SKM-1 treated with dmso at 0.1 percent for 144 hours (cell line): ENCODE data around the gene ZNF780A.
A peak's percentile ranks its signal among the peaks of the same experiment; 100 is the strongest.
"Not testable (repeated sequence)": the region's sequence is repeated elsewhere in the genome, so short reads cannot be mapped to it uniquely, and the experiment has no call there.

Source experiments
- DNase-seq: peaks from one replicate; lab custom pipeline; 2025; ENCODE audit not compliant: unreplicated experiment; lab: John Stamatoyannopoulos, UW

The ZNF780A gene

DNA sequence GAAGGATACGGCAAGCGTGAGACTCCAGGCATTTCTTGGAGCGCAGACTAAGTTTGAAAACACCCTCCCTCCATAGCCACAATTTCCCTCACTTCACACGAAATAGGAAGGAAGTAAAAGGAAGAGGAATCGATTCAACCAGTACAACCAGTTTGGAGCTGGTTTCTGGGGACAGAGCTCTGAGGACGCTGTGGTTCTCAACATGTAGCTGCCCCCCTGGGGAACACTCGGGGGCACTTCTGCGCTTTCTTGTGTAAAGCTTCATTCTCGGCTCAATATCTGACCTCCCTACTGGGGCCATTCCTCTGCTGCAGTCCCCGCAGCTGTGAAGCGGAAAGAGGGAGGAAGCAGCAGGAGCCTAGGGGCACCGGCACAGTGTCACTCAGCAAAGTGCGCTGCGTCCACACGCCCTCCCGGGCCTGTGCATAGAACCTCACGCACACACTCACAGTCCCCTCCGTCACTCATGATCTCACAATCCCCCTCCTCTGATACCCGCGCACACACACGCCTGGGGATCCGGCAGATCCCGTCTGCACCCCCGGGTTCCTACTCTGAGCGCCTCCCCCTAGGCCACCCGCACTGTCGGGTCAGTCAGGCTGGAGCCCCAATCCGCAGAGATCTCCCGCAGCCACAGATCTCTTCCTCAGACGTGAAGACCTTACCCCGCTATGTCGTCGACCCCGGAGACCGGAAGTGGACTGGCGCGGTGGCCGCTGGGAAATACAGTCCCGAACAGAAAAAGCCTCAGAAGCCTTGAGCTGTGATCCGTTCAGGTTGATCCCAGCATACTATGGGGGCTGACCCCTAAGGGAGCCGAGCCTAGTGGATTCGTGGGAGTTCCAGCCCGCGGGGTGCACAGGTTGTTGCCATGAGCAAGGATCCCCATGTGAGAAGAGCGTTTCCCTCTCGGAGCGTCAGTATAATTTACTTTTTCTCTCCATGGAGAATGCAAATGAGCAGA lies at the start of gene ZNF780A:
ZNF780A (minus strand) TSS at position 703 of the 964 bp plus-strand sequence. CDS start 6,190 bp downstream, outside the sequence.
- DNase-seq = peak; percentile 64

DNA sequence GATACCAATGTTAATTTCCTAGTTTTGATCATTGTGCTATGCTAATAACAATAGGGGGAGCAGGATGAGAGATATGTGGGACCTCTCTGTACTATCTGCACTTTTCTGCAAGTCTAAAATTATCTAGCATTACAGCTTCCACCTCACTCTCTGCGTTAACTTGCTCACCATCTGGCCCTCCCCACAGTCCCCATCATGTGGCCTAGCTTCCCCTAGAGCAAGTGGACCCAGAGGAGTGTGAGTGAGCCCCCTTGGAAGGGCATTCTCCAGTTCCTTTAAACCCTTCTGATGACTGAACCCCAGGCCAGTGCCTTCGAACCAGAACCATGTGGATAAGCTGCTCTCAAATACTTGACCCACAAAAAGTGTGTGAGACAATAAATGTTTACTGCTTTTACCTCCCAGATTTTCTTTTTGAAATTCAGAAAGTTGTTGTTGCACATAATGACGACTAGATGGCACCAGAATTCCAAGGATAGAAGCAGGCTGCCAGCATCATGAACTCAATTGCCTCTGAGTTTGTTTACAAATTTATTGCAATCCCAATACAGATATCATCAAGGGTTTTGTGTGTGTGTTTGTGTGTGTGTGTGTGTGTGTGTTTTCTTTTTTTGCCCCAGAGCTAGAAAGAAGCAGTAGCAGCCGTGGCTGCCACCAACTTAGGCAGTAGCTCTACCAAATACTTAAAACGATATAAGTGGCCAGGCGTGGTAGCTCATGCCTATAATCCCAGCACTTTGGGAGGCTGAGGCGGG lies 49.0 kb upstream of the ZNF780A start:
- peak; percentile 8 for DNase-seq

DNA sequence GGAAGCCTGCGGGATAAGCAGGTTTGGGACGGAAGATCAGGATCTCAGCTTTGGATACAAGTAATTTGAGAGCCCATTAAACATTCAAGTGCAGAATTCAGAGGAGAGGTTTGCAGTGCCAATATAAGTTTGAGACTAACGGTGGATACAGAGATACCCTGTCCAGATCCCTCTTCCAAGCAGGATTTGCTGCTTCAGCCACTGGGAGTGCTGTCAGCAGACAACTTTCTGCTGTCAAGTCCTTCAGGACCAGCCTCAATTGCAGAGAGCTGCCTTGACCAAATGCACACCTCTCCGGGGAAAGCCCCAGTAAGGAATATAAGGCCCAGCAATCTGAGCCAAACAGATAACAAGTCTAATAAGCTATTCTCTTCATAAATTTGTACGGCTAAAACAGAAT lies 46.1 kb upstream of the ZNF780A start:
- no peak for DNase-seq

DNA sequence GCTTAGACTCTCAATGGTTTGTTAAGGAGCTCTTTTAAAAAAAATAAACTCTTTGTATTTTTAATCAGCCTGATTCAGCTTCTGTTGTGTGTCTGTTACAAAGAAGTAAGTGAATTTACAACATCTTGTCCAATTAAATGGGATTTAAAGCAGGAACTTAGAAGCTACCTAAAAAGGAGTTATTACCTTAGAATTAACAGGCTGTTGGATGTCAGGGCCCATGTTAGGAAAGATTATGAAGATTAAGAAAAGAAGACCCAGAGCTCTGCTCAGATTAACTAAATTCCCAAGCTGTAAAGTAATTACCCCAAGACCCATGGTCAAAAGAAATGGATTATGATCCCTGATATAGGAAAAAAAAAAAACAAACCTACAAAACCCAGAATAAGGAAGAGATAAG lies 44.1 kb upstream of the ZNF780A start:
- no peak for DNase-seq

DNA sequence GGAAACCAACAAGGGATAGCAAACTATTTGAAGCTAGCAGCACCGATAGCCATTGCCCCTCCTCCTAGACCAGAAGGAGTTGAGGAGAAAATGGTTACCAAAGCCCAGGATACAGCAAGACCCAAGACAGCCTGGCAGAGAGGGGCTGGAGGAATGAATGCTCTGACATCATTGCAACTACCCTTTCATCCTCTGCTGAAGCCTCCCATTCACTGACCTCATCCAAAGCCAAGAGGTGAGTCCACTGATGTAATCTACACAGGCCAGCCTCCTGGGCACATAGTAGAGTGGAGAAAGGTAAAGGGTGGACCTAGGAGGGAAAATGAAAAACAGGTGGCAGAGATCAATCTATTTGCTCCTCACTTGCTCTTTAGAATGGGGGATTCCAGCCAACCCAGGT lies 42.7 kb upstream of the ZNF780A start:
- DNase-seq = no peak

DNA sequence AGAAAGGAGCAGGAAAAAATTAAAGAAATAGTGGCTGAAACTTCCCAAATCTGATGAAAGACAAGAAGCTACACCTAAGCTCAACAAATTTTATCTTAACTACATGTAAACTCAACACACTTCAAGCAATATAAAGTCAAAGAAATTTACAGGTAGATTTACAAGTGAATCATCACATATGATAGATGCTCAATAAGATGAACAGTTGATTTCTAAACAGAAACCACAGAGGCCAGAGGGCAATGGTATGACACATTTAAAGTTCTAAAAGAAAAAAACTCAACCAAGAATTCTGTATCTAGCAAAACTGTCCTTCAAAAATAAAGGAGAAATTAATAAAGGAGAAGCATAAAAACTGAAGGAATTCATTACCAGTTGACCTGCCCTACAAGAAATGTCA lies 39.3 kb upstream of the ZNF780A start:
- DNase-seq = no peak

DNA sequence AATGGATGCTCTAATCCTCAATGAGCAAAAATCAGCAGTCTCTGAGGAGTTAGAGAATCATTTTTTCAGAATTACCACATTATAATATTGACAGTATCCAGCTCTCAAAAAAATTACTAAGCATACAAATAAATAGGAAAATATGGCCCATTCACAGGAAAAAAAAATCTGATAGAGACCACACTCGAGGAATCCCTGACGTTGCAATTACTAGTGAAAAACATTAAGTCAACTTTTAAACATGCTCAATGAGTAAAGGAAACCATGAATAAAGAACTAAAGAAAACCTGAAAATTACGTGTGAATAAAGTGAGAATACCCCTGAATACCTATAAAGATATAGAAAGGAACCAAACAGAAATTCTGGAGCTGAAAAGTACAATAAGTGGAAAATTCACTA lies 38.7 kb upstream of the ZNF780A start:
- DNase-seq = no peak

DNA sequence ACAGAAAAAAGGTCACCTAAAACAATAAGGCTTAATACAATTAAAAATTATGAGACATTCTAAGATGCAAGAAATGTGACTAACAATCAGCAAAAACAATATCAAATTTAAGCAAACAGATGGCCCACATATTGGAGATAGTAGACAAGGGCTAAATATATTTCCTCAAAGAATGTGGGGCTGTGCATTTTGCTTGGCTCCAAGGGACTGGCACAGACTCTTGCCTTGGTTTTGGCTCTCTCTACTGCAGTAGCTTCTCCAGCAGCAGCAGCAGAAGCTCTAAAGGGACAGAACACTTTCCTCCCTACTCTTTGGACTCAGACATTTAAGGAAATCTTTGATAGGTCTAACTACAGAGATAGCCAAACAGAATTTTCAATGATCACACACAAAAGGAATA lies 38.2 kb upstream of the ZNF780A start:
- DNase-seq = no peak

DNA sequence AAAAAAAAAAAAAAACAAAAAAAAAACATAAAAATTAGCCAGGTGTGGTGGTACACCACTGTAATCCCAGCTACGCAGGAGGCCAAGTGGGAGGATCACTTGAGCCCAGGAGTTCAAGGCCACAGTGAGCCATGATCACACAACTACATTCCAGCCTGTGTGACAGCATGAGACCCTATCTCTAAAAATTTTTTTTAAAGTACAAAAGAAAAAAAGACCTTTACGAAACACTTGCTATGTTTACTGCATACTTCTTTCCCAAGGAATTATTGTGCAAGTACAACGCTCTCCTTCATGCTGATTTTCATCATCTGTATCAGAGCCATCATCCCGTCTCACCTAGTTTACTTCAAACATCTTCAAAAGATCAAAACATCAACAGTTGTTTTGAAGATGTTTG lies 28.6 kb upstream of the ZNF780A start:
- no peak for DNase-seq

DNA sequence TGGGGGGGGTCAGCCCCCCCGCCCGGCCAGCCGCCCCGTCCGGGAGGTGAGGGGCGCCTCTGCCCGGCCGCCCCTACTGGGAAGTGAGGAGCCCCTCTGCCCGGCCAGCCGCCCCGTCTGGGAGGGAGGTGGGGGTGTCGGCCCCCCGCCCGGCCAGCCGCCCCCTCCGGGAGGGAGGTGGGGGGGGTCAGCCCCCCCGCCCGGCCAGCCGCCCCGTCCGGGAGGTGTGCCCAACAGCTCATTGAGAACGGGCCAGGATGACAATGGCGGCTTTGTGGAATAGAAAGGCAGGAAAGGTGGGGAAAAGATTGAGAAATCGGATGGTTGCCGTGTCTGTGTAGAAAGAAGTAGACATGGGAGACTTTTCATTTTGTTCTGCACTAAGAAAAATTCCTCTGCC lies 27.9 kb upstream of the ZNF780A start:
- not testable (repeated sequence) for DNase-seq

DNA sequence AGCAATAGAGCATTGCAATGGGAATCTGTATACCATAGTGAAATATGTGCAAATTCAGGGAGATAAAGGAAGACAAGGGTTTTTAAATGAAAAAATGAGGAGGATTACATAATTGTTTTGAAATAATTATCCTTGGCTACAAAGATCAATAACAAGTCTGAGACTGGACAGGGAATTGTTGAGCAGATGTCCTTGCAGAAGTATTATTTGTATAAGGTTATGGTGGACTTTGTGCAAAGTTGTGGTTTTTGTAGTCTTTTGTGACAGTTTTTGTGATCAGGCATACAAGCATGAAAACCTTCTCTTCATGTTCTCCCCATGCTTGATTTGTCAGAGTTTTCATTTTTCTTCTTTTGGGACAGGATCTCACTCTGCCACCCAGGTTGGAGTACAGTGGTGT lies 25.3 kb upstream of the ZNF780A start:
- DNase-seq = no peak

DNA sequence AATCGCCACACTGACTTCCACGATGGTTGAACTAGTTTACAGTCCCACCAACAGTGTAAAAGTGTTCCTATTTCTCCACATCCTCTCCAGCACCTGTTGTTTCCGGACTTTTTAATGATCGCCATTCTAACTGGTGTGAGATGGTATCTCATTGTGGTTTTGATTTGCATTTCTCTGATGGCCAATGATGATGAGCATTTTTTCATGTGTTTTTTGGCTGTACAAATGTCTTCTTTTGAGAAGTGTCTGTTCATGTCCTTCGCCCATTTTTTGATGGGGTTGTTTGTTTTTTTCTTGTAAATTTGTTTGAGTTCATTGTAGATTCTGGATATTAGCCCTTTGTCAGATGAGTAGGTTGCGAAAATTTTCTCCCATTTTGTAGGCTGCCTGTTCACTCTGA lies 23.4 kb upstream of the ZNF780A start:
- not testable (repeated sequence) for DNase-seq

DNA sequence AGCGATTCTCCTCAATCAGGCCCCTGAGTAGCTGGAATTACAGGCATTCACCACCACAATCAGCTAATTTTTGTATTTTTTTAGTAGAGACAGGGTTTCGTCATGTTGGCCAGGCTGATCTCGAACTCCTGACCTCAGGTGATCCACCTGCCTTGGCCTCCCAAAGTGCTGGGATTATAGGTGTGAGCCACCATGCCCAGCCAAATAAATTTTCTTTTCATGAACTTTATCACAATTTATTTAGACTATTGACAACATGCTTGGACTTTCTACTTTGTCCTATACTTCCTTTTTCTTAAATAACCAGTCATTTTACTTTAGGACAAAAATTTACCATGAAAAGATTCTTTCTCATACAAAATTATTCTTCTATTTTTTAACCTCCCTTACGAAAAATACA lies 21.5 kb upstream of the ZNF780A start:
- DNase-seq = not testable (repeated sequence)

DNA sequence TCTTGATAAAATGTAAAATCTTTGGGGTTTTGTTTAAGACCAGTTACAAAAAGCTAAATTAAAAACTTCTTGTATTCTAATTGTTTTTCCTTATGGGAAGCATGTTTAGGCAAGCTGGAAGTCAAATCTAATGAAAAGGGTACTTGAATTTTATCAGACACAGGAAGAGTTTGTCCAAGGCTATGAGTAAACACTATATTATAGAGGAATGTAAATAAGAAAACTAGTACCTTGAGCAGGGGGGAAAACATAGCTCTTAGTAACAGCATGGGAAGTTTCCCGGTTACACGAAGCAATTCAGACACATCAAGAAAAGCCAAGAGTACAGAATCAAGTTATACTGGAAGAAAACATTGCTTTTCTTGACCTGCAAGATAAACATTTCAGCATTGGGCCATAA lies 19.8 kb upstream of the ZNF780A start:
- no peak for DNase-seq

DNA sequence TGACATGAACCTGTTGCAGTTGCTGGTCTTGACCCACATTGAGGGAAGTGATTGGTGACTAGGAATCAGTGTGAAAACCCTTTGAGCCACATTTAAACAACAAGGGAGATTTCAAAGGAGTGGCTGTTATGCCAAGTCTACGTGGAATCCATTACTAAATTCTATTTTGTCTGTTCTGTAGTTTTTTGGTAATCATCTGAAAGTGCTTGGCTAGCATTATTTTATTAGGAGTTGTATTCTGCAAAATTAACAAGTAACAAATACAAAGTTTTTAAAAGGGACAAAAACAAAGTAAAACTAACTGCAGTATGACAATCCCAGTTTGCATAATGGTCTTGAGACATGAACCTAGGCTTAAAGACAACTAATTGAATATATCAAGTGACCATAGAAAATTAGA lies 14.0 kb upstream of the ZNF780A start:
- DNase-seq = no peak

DNA sequence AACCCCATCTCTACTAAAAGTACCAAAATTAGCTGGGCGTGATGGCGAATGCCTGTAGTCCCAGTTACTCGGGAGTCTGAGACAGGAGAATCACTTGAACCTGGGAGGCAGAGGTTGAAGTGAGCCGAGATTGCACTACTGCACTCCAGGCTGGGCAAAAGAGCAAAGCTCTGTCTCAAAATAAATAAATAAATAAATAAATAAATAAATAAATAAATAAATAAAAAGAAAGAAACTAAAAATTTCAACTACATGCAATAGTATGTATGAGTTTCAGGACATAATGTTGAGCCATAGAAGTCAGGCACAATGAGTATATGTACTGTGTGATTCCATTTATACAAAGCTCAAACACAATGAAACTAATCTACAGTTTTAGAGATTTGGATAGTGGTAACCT lies 12.9 kb upstream of the ZNF780A start:
- no peak for DNase-seq

DNA sequence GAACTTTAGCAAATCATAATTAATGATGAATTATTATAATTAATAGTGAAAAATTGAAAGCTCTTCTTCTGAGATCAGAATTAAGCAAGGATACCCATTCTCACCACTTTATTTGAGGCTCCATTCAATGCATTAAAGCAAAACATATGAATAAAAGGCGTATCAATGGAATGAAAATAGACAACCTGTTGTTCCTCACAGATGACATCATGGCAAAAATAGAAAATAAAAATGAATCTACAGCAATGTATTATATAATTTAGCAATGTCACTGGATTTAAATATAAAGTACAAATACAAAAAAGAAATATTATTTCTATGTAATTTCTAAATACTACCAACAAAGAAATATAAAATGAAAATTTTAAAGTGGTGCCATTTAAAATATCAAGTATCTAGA lies 11.1 kb upstream of the ZNF780A start:
- DNase-seq = no peak

DNA sequence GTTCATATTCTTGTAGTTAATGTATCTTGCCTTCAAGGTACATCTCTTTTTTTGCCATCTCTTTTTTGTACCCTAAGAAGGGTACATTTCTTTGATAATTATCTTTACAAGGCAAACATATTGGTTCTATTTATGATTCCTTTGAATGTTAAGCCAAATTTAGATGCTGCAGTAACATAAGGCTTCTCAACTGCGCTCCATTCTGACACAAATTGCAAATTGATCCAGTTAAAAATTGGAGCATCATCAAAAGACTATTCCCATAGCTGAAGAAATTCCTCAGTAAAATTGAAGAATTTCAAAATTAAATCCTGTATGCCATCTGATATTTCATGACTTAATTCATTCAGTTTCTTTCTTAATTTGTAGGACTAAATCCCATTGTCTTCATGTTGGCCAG lies 2.7 kb upstream of the ZNF780A start:
- DNase-seq = no peak

DNA sequence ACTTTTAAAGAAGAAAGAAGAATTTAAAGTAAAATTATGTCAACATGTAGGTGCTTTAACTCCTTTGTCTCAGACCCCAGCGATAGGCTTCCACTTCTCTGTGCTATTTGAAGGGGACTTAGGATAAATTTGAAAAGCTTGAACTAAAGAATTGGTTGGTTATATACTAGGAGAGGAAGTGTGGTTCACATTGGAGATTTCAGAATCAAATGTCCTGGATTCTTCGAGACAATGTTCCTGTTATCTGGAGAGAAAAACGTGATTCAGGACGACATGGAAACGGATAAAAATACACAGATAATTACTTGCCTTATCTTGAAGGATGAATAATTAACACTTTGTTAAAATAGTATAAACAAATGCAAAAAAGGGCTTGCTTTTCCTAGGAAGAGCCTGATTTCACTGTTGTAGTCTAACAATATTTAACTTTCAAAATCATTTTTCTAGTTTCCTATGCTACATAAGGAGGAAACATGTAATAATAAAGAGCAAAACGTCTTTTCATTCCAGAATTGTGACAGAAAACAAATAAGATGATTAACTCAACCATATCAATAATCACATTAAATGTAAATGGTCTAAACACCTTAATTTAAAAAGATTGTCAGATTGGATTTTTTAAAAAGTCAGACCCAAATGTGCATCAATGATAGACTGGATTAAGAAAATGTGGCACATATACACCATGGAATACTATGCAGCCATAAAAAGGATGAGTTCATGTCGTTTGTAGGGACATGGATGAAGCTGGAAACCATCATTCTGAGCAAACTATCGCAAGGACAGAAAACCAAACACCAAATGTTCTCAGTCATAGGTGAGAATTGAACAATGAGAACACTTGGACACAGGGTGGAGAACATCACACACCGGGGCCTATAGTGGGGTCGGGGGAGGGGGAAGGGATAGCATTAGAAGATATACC lies 724 bp upstream of the ZNF780A start:
- DNase-seq = no peak

DNA sequence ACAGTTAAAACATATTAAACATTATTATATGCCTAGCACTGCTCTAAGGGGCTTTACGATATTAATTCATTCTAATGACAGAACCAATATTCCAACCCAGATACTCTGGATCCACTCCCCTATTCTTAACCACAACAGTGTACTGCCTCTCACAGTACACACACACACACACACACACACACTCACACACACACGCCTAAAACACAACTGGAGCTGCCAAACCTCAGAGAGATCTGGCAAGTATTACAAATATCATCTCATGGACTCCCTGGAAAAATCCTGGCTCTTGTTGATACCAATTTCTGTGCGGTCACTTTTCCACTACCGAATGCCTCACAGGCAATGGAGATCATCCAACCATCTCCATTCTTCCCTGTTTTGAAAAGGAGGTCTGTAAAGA lies 1.3 kb downstream of the ZNF780A start:
- DNase-seq = no peak
